ENCODE results near the gene L1CAM.

- no peak for TF ChIP-seq SUZ12 (IDR thresholded peaks at IDR 0.05; ENCODE audit: extremely low read depth, insufficient read depth, insufficient read length)
- no peak for TF ChIP-seq ZNF274 (IDR thresholded peaks at IDR 0.05; ENCODE audit: low read depth, low read length)
Measured at GRCh38 chrX:153927922-153928760, 42.2 kb upstream of the L1CAM start.
